Measurements from ENCODE around the gene MBD2. TPM values are rescaled to one million over a fixed set of nuclear protein-coding genes. Genes with fewer than 3 reads are reported as not detected.

The MBD2 gene
- total and polyA plus RNA-seq, 2 of the 8 experiments (the other 6 are each of a cell fraction or from before 2014, with no cell fraction given), result 36.2 to 52.7 TPM

DNA sequence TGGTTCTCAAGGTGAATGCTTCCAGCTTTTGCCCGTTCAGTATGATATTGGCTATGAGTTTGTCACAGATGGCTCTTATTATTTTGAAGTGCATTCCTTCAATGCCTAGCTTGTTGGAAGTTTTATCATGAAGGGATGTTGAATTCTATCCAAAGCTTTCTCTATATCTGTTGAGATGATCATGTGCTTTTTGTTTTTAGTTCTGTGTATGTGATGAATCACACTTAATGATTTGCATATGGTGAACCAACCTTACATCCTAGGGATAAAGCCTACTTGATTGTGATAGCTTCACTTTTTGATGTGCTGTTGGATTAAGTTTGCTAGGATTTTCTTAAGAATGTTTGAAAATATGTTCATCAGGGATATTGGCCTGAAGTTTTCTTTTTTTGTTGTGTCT, 112.1 kb downstream of the MBD2 start:
- DNase-seq (ENCODE audit: low read depth in 1 of 2, low spot score in 2 of 2) (no peak), FAIRE-seq (no peak)
- H3K23me2 ChIP-seq (ENCODE audit: low read depth, low read length), result no peaks in the 10 kb centered on the region
- H2BK12ac ChIP-seq (ENCODE audit: low read depth, low read length), result no peak overlapping the region
- ChIA-PET POLR2A (ENCODE audit: partially characterized antibody) (no interaction called here), CTCF (ENCODE audit: partially characterized antibody) (interaction anchor here (0.6 kb wide), 1 partner anchor 114 kb away, joined by 5 read pairs; no protein-coding TSS in a partner anchor)
- no peak overlapping the region for H3K4me2 ChIP-seq (ENCODE audit: insufficient read depth in 1 of 2, low read depth in 2 of 2, low read length in 2 of 2)
- no peaks in the 10 kb centered on the region for H4K20me1 ChIP-seq (replicated peaks in 1 of 2; ENCODE audit: control insufficient read depth in 1 of 2, insufficient read depth in 2 of 2, low read length in 2 of 2)
- no peaks in the 10 kb centered on the region for H3K9me3 ChIP-seq (ENCODE audit: insufficient read depth in 2 of 2, low read depth in 1 of 2, low read length in 1 of 2)
- no peak overlapping the region for H3K27ac ChIP-seq (ENCODE audit: low read depth, low read length)
- no peak overlapping the region for H3K18ac ChIP-seq (ENCODE audit: extremely low read depth, low read length)
- no peak overlapping the region for H2AK5ac ChIP-seq (ENCODE audit: low read depth, low read length)
- H2BK20ac ChIP-seq (ENCODE audit: low read length), result no peak overlapping the region
- H3K79me2 ChIP-seq (ENCODE audit: control insufficient read depth in 1 of 2, insufficient read depth in 2 of 2, low read length in 2 of 2), result no peaks in the 10 kb centered on the region
- peaks cover 0 to 3% (median 0%) of the 10 kb centered on the region in 4 experiments; a peak in 1 of 7 replicates for H3K4me1 ChIP-seq (replicated peaks in 1 of 4; ENCODE audit: control insufficient read depth in 3 of 4, insufficient read depth in 4 of 4, low read length in 3 of 4)
- no peak overlapping the region for H3K4me3 ChIP-seq (ENCODE audit: extremely low read depth in 1 of 4, insufficient read depth in 2 of 4, low read depth in 3 of 4, low read length in 4 of 4)
- no peak overlapping the region for H2BK5ac ChIP-seq (ENCODE audit: low read depth, low read length)
- TF ChIP-seq EP300 (IDR thresholded peaks at IDR 0.05; ENCODE audit: borderline replicate concordance in 1 of 2, low read depth in 2 of 2, low read length in 2 of 2), result no peak
- TF ChIP-seq TBP (IDR thresholded peaks at IDR 0.05; ENCODE audit: low read depth, low read length), result no peak
- TF ChIP-seq NANOG (IDR thresholded peaks at IDR 0.05; ENCODE audit: insufficient read depth, low read depth, low read length, poor library complexity, severe bottlenecking), result no peak
- no peak for TF ChIP-seq FOSL1 (IDR thresholded peaks at IDR 0.05; ENCODE audit: insufficient read depth, low read depth, low read length)
- TF ChIP-seq BCL11A (IDR thresholded peaks at IDR 0.05; ENCODE audit: low read depth in 2 of 2, low read length in 2 of 2), result no peak
- no peak for TF ChIP-seq POU5F1 (IDR thresholded peaks at IDR 0.05; ENCODE audit: low read depth, low read length)
- no peak for TF ChIP-seq HDAC2 (IDR thresholded peaks at IDR 0.05; ENCODE audit: borderline replicate concordance in 1 of 2, low read depth in 2 of 2, low read length in 2 of 2)
- no peak overlapping the region for H3K56ac ChIP-seq (replicated peaks; ENCODE audit: insufficient read length, low read depth, low read length)
- WGBS, 2 experiments (ENCODE audit: extremely low coverage in 1 of 2, insufficient coverage in 1 of 2, insufficient read length in 1 of 2, insufficient replicate concordance in 2 of 2, low coverage in 1 of 2, low lambda C conversion rate in 2 of 2, missing lambda C conversion rate in 1 of 2), result 92% methylated on average over 1 of the region's 1 CpG; no CpG with 5 or more reads in 1 of the 2 experiments
- no peak overlapping the region for H4K91ac ChIP-seq (replicated peaks; ENCODE audit: insufficient read length, low read length)
- H3K14ac ChIP-seq (ENCODE audit: insufficient read length), result no peak overlapping the region
- H3K4ac ChIP-seq (replicated peaks; ENCODE audit: insufficient read length, low read depth, low read length), result no peak overlapping the region
- no peaks in the 10 kb centered on the region for H3K27me3 ChIP-seq (replicated peaks in 1 of 4; ENCODE audit: control insufficient read depth in 3 of 4, extremely low read depth in 1 of 4, insufficient read depth in 3 of 4, low read length in 3 of 4)
- H4K8ac ChIP-seq (ENCODE audit: extremely low read depth, insufficient read depth, low read length), result no peak overlapping the region
- H2AFZ ChIP-seq (ENCODE audit: low read length), result no peak overlapping the region
- no peak overlapping the region for H3K23ac ChIP-seq (ENCODE audit: insufficient read length)
- H4K5ac ChIP-seq (ENCODE audit: insufficient read length, low read depth, low read length), result no peak overlapping the region
- no peaks in the 10 kb centered on the region for H3K36me3 ChIP-seq (ENCODE audit: control insufficient read depth in 2 of 4, insufficient read depth in 4 of 4, low read length in 3 of 4)
- no peak overlapping the region for H2BK120ac ChIP-seq (replicated peaks; ENCODE audit: low read depth, low read length)
- no peaks in the 10 kb centered on the region for H3K79me1 ChIP-seq (ENCODE audit: low read depth, low read length)
- no peak overlapping the region for H3K9ac ChIP-seq (replicated peaks in 1 of 4; ENCODE audit: extremely low read depth in 1 of 4, low read depth in 3 of 4, low read length in 3 of 4)
- no peak overlapping the region for H2BK15ac ChIP-seq (ENCODE audit: low read length)

All from H1 (cell line).